Measurements from ENCODE around the gene PRKAA1.

PRKAA1 gene

DNA sequence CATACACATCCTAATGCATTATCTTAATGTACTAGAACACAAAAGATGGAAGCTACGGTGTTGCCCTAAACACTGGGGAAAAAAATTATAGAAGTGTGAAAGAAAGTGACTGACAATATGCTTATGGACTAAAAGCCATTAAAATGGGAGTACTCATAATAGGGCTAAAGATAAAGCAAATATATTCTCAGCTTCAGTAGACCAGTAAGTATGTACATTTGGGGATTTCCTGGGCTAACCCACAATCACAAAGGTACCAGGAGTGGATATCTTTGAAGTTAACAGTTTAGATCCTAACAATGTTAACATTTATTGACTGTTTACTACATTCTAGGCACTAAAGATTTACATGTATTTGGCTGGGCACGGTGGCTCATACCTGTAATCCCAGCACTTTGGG, 81.6 kb downstream of the PRKAA1 start:
- Histone ChIP-seq H3K27ac (ENCODE audit: extremely low read depth, low read depth, low read length) (no peak overlapping the region), H3K4me3 (ENCODE audit: low read depth, low read length) (no peak overlapping the region), H3K36me3 (ENCODE audit: control insufficient read depth in 2 of 2, insufficient read depth in 1 of 2, low read length in 2 of 2) (peaks cover 8 to 9% of the 10 kb centered on the region in 2 experiments), H3K9me3 (ENCODE audit: control insufficient read depth, insufficient read depth, low read depth, low read length) (no peaks in the 10 kb centered on the region; the same call in 1 of the 2 replicates), H3K4me1 (ENCODE audit: control insufficient read depth, insufficient read depth, low read length) (peaks cover 5% of the 10 kb centered on the region; the same call in 1 of the 2 replicates)
- POLR2A ChIA-PET = no interaction called here
- TF ChIP-seq, protein P1, sequence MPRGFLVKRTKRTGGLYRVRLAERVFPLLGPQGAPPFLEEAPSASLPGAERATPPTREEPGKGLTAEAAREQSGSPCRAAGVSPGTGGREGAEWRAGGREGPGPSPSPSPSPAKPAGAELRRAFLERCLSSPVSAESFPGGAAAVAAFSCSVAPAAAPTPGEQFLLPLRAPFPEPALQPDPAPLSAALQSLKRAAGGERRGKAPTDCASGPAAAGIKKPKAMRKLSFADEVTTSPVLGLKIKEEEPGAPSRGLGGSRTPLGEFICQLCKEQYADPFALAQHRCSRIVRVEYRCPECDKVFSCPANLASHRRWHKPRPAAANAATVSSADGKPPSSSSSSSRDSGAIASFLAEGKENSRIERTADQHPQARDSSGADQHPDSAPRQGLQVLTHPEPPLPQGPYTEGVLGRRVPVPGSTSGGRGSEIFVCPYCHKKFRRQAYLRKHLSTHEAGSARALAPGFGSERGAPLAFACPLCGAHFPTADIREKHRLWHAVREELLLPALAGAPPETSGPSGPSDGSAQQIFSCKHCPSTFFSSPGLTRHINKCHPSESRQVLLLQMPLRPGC (tag by site-specific recombination; IDR thresholded peaks at IDR 0.05) = no peak
- TF ChIP-seq BCL11A (tag by site-specific recombination; IDR thresholded peaks at IDR 0.05; ENCODE audit: low read depth) = no peak
- TF ChIP-seq KLF8 (tag by site-specific recombination; IDR thresholded peaks at IDR 0.05) = no peak
- TF ChIP-seq, protein P2, sequence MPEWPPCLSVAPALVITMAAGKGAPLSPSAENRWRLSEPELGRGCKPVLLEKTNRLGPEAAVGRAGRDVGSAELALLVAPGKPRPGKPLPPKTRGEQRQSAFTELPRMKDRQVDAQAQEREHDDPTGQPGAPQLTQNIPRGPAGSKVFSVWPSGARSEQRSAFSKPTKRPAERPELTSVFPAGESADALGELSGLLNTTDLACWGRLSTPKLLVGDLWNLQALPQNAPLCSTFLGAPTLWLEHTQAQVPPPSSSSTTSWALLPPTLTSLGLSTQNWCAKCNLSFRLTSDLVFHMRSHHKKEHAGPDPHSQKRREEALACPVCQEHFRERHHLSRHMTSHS (tag by site-specific recombination; IDR thresholded peaks at IDR 0.05) = no peak
- no peak for TF ChIP-seq ZNF138 (tag by site-specific recombination; IDR thresholded peaks at IDR 0.05; ENCODE audit: borderline replicate concordance)
- TF ChIP-seq ZBTB7A (tag by site-specific recombination; IDR thresholded peaks at IDR 0.05; ENCODE audit: low read depth) = no peak
- TF ChIP-seq ZNF837 (tag by site-specific recombination; IDR thresholded peaks at IDR 0.05) = no peak
- no peak for TF ChIP-seq GLI4 (tag by site-specific recombination; IDR thresholded peaks at IDR 0.05)
- TF ChIP-seq PRDM4 (tag by site-specific recombination; IDR thresholded peaks at IDR 0.05) = no peak
- no peak for TF ChIP-seq ZNF580 (tag by site-specific recombination; IDR thresholded peaks at IDR 0.05)
- no peak for TF ChIP-seq ZNF843 (tag by site-specific recombination; IDR thresholded peaks at IDR 0.05)
- no peak for TF ChIP-seq ZSCAN16 (tag by site-specific recombination; IDR thresholded peaks at IDR 0.05)
- TF ChIP-seq ZNF776 (tag by site-specific recombination; IDR thresholded peaks at IDR 0.05; ENCODE audit: borderline replicate concordance) = no peak
- TF ChIP-seq, protein P3, sequence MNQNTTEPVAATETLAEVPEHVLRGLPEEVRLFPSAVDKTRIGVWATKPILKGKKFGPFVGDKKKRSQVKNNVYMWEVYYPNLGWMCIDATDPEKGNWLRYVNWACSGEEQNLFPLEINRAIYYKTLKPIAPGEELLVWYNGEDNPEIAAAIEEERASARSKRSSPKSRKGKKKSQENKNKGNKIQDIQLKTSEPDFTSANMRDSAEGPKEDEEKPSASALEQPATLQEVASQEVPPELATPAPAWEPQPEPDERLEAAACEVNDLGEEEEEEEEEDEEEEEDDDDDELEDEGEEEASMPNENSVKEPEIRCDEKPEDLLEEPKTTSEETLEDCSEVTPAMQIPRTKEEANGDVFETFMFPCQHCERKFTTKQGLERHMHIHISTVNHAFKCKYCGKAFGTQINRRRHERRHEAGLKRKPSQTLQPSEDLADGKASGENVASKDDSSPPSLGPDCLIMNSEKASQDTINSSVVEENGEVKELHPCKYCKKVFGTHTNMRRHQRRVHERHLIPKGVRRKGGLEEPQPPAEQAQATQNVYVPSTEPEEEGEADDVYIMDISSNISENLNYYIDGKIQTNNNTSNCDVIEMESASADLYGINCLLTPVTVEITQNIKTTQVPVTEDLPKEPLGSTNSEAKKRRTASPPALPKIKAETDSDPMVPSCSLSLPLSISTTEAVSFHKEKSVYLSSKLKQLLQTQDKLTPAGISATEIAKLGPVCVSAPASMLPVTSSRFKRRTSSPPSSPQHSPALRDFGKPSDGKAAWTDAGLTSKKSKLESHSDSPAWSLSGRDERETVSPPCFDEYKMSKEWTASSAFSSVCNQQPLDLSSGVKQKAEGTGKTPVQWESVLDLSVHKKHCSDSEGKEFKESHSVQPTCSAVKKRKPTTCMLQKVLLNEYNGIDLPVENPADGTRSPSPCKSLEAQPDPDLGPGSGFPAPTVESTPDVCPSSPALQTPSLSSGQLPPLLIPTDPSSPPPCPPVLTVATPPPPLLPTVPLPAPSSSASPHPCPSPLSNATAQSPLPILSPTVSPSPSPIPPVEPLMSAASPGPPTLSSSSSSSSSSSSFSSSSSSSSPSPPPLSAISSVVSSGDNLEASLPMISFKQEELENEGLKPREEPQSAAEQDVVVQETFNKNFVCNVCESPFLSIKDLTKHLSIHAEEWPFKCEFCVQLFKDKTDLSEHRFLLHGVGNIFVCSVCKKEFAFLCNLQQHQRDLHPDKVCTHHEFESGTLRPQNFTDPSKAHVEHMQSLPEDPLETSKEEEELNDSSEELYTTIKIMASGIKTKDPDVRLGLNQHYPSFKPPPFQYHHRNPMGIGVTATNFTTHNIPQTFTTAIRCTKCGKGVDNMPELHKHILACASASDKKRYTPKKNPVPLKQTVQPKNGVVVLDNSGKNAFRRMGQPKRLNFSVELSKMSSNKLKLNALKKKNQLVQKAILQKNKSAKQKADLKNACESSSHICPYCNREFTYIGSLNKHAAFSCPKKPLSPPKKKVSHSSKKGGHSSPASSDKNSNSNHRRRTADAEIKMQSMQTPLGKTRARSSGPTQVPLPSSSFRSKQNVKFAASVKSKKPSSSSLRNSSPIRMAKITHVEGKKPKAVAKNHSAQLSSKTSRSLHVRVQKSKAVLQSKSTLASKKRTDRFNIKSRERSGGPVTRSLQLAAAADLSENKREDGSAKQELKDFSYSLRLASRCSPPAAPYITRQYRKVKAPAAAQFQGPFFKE (tag by site-specific recombination; IDR thresholded peaks at IDR 0.05; ENCODE audit: borderline replicate concordance) = no peak
- TF ChIP-seq KLF10 (tag by site-specific recombination; IDR thresholded peaks at IDR 0.05) = no peak
- no peak for TF ChIP-seq ZNF16 (tag by site-specific recombination; IDR thresholded peaks at IDR 0.05; ENCODE audit: low read depth)
- no peak for TF ChIP-seq ZNF292 (tag by site-specific recombination; IDR thresholded peaks at IDR 0.05; ENCODE audit: borderline replicate concordance, low read depth)
- TF ChIP-seq, protein P4, sequence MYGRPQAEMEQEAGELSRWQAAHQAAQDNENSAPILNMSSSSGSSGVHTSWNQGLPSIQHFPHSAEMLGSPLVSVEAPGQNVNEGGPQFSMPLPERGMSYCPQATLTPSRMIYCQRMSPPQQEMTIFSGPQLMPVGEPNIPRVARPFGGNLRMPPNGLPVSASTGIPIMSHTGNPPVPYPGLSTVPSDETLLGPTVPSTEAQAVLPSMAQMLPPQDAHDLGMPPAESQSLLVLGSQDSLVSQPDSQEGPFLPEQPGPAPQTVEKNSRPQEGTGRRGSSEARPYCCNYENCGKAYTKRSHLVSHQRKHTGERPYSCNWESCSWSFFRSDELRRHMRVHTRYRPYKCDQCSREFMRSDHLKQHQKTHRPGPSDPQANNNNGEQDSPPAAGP (tag by site-specific recombination; IDR thresholded peaks at IDR 0.05) = no peak
- no peak for TF ChIP-seq ZSCAN18 (tag by site-specific recombination; IDR thresholded peaks at IDR 0.05)
- CTCF ChIA-PET = interaction anchor here (0.6 to 1.3 kb wide), 4 partner anchors 16 to 768 kb away, joined by 3 to 4 read pairs (median 4); no protein-coding TSS in a partner anchor

Measured in HEK293 (cell line).